GM19099 (cell line): Measurements from ENCODE around the gene SETBP1.

ENCODE experiments used
- POLR2A ChIP-seq: IDR thresholded peaks from 3 replicates; pipeline ENCODE4 v1.6.1; 2011; ENCODE audit warnings: low read depth; ENCODE audit not compliant: insufficient read length; ENCODE audit errors: extremely low read depth

The SETBP1 gene

GRCh38 chr18:44689736-44690135 lies 9.0 kb downstream of the SETBP1 start:
- no peak for TF ChIP-seq POLR2A

- TF ChIP-seq POLR2A = no peak
Measured at GRCh38 chr18:44691148-44691925, 10.6 kb downstream of the SETBP1 start.

- TF ChIP-seq POLR2A = no peak
Measured at GRCh38 chr18:44693030-44693784, 12.5 kb downstream of the SETBP1 start.

GRCh38 chr18:44695503-44695902 lies 14.8 kb downstream of the SETBP1 start:
- TF ChIP-seq POLR2A = no peak

- no peak for TF ChIP-seq POLR2A
Measured at GRCh38 chr18:44696892-44697291, 16.2 kb downstream of the SETBP1 start.

- TF ChIP-seq POLR2A = no peak
Measured at GRCh38 chr18:44697315-44697714, 16.6 kb downstream of the SETBP1 start.

- TF ChIP-seq POLR2A = no peak
Measured at GRCh38 chr18:44698518-44698917, 17.8 kb downstream of the SETBP1 start.

- TF ChIP-seq POLR2A = no peak
Measured at GRCh38 chr18:44699572-44700261, 19.0 kb downstream of the SETBP1 start.

- no peak for TF ChIP-seq POLR2A
Measured at GRCh38 chr18:44700652-44701051, 20.0 kb downstream of the SETBP1 start.

GRCh38 chr18:44701227-44701626 lies 20.5 kb downstream of the SETBP1 start:
- TF ChIP-seq POLR2A = no peak

- no peak for TF ChIP-seq POLR2A
Measured at GRCh38 chr18:44702594-44702993, 21.9 kb downstream of the SETBP1 start.

- no peak for TF ChIP-seq POLR2A
Measured at GRCh38 chr18:44704135-44704789, 23.6 kb downstream of the SETBP1 start.

- no peak for TF ChIP-seq POLR2A
Measured at GRCh38 chr18:44705075-44705675, 24.5 kb downstream of the SETBP1 start.

GRCh38 chr18:44708451-44709083 lies 27.9 kb downstream of the SETBP1 start:
- no peak for TF ChIP-seq POLR2A
